AG04450 (cell line): Measurements from ENCODE around the gene PITHD1. TPM values are rescaled to one million over a fixed set of nuclear protein-coding genes. Genes with fewer than 3 reads are reported as not detected.
A peak's percentile ranks its signal among the peaks of the same experiment; 100 is the strongest.

Experiments
- CTCF ChIA-PET: fragments of 300-600, 350-600 bp; formaldehyde crosslinking; extraction: SDS; loops from one replicate; lab custom pipeline; 2022; ENCODE audit warnings: antibody characterized with exemption, inconsistent platforms; lab: Charles Lee
- POLR2A ChIA-PET: fragments of 350-600 bp; formaldehyde crosslinking; extraction: SDS; loops from one replicate; lab custom pipeline; 2021; ENCODE audit warnings: antibody characterized with exemption, inconsistent platforms; lab: Yijun Ruan, JAX
- DNase-seq: peaks from one replicate; pipeline ENCODE4 v3.0.0-alpha.2; 2011; ENCODE audit warnings: low read depth, low spot score
- H3K27ac ChIP-seq: one replicate; pipeline ENCODE4 v1.5.1; 2012; ENCODE audit warnings: low read depth, low read length, control low read depth
- H3K27me3 ChIP-seq: one replicate; pipeline ENCODE4 v1.6.0; 2012; ENCODE audit warnings: low read length; ENCODE audit not compliant: control insufficient read depth, insufficient read depth
- H3K4me3 ChIP-seq: 2 replicates; pipeline ENCODE4 v1.5.1; 2011; ENCODE audit warnings: mild to moderate bottlenecking, low read depth, low read length, control low read depth
- H3K9me3 ChIP-seq: 2 replicates; pipeline ENCODE4 v1.5.1; 2012; ENCODE audit warnings: low read length; ENCODE audit not compliant: control insufficient read depth, insufficient read depth
- CTCF ChIP-seq: IDR thresholded peaks from 2 replicates; pipeline ENCODE4 v1.5.1; 2011; ENCODE audit warnings: low read depth, low read length, control low read depth, inconsistent platforms
- polyA plus RNA-seq: library from polyadenylated mRNA; depleted of rRNA; stranded (reverse); fragments of >200 nt; gene quantifications from 2 replicates; pipeline ENCODE4 v1.2.3, GENCODE V29; 2011

The PITHD1 gene
- polyA plus RNA-seq, 1 experiment, result 41.1 TPM

- TF ChIP-seq CTCF, result no peak
- ChIA-PET POLR2A (no interaction called here), CTCF (no interaction called here)
- no peak for DNase-seq
- no peak overlapping the region for H3K27ac ChIP-seq
- H3K27me3 ChIP-seq, result no peaks in the 10 kb centered on the region
- H3K4me3 ChIP-seq, result no peak overlapping the region
- H3K9me3 ChIP-seq, result no peaks in the 10 kb centered on the region
These were observed 6.6 kb downstream of the PITHD1 start for GRCh38 chr1:23784846-23785245.

- Histone ChIP-seq H3K27ac (no peak overlapping the region), H3K27me3 (no peaks in the 10 kb centered on the region), H3K9me3 (no peaks in the 10 kb centered on the region; the same call in 1 of the 2 replicates), H3K4me3 (no peak overlapping the region)
- TF ChIP-seq CTCF, result no peak
- DNase-seq, result no peak
- POLR2A ChIA-PET, result interaction anchor here (0.6 kb wide), 1 partner anchor 45 kb away, joined by 3 read pairs; the partner anchor contains the start of gene ELOA
- CTCF ChIA-PET, result interaction anchor here (0.6 to 2.0 kb wide), 3 partner anchors 16 to 38 kb away, joined by 3 to 8 read pairs (median 5); partner anchors contain the start of gene HMGCL
These were observed 9.5 kb downstream of the PITHD1 start for GRCh38 chr1:23787701-23788100.

- CTCF ChIA-PET, result interaction anchor here (0.6 to 2.0 kb wide), 3 partner anchors 13 to 21 kb away, joined by 3 to 8 read pairs (median 3); no protein-coding TSS in a partner anchor
These were observed 10.5 kb downstream of the PITHD1 start for GRCh38 chr1:23788695-23789094.

GRCh38 chr1:23790696-23791515 lies 12.7 kb downstream of the PITHD1 start, which contains the start of gene LYPLA2:
Gene LYPLA2 (plus strand): TSS chr1:23791145. CDS start chr1:23792683, 1,538 bp downstream.
- Histone ChIP-seq H3K27ac (peak within 1 kb of the TSS; percentile 80), H3K27me3 (no peaks in the 10 kb centered on the region), H3K4me3 (peak within 1 kb of the TSS; percentile 90), H3K9me3 (no peaks in the 10 kb centered on the region; the same call in 1 of the 2 replicates)
- CTCF ChIA-PET, result no interaction called here
- peak; percentile 72 for DNase-seq
- POLR2A ChIA-PET, result interaction anchor here (0.7 to 1.9 kb wide), 7 partner anchors 9 to 134 kb away, joined by 3 to 11 read pairs (median 5); partner anchors contain the start of gene PITHD1
- no peak for TF ChIP-seq CTCF

More at GRCh38 chr1:23788695-23789094, 10.5 kb downstream of the PITHD1 start:
- TF ChIP-seq CTCF, result no peak
- Histone ChIP-seq H3K27me3 (no peaks in the 10 kb centered on the region), H3K4me3 (no peak overlapping the region), H3K27ac (no peak overlapping the region), H3K9me3 (no peaks in the 10 kb centered on the region; the same call in 1 of the 2 replicates)
- POLR2A ChIA-PET, result interaction anchor here (0.6 to 1.5 kb wide), 2 partner anchors 9 to 46 kb away, joined by 3 read pairs; partner anchors contain the start of gene ELOA
- no peak for DNase-seq
